T-helper 1 cell (primary cell): Measurements from ENCODE around the gene SSH3.

Experiments
- DNase-seq, 5 donors: peaks; one replicate each; pipeline ENCODE4 v3.0.0-alpha.2; 2012 to 2020

Gene SSH3

GRCh38 chr11:67293090-67293489, 10.2 kb upstream of the SSH3 start:
- DNase-seq, result no peak

- no peak for DNase-seq
These were observed 7.5 kb upstream of the SSH3 start for GRCh38 chr11:67295846-67296245.

- DNase-seq, result no peak
These were observed 4.5 kb upstream of the SSH3 start for GRCh38 chr11:67298786-67299185.

GRCh38 chr11:67299471-67300191, 3.7 kb upstream of the SSH3 start:
- no peak for DNase-seq

GRCh38 chr11:67300256-67300755, 3.0 kb upstream of the SSH3 start:
- DNase-seq, result no peak

- no peak for DNase-seq
These were observed 2.5 kb upstream of the SSH3 start for GRCh38 chr11:67300756-67301312.

- DNase-seq, result no peak
These were observed 1.9 kb upstream of the SSH3 start for GRCh38 chr11:67301313-67301921.

GRCh38 chr11:67301951-67302516, 1.3 kb upstream of the SSH3 start:
- DNase-seq, result no peak

- DNase-seq, result no peak
These were observed 679 bp upstream of the SSH3 start for GRCh38 chr11:67302571-67303131.

- DNase-seq, result peak in 1 of 5 donors; percentile 39
These were observed 593 bp downstream of the SSH3 start for GRCh38 chr11:67303835-67304411.

GRCh38 chr11:67304511-67305113, 1.3 kb downstream of the SSH3 start:
- no peak for DNase-seq

- DNase-seq, result no peak
These were observed 3.6 kb downstream of the SSH3 start for GRCh38 chr11:67306769-67307544.

- DNase-seq, result no peak
These were observed 4.2 kb downstream of the SSH3 start for GRCh38 chr11:67307545-67308001.

GRCh38 chr11:67308031-67308866, 4.9 kb downstream of the SSH3 start:
- DNase-seq, result no peak

- no peak for DNase-seq
These were observed 5.8 kb downstream of the SSH3 start for GRCh38 chr11:67309166-67309565.

- no peak for DNase-seq
These were observed 6.3 kb downstream of the SSH3 start for GRCh38 chr11:67309661-67310061.

- no peak for DNase-seq
These were observed 7.1 kb downstream of the SSH3 start for GRCh38 chr11:67310246-67311050.

- no peak for DNase-seq
These were observed 7.8 kb downstream of the SSH3 start for GRCh38 chr11:67311051-67311555.

- no peak for DNase-seq
These were observed 8.3 kb downstream of the SSH3 start for GRCh38 chr11:67311556-67312082.
